Hepatocyte (in vitro differentiated cells): ENCODE data around the gene ANK2. TPM values are rescaled to one million over a fixed set of nuclear protein-coding genes. Genes with fewer than 3 reads are reported as not detected.

ENCODE experiments used
- DNase-seq: peaks from one replicate; pipeline ENCODE4 v3.0.0-alpha.2; 2016; ENCODE audit warnings: low spot score
- H2AFZ ChIP-seq: fragments of 200-600 bp; sonication (generic); 2 replicates; pipeline ENCODE4 v1.6.0; 2016; ENCODE audit warnings: antibody characterized with exemption, mild to moderate bottlenecking
- H3K27ac ChIP-seq: fragments of 200-600 bp; sonication (generic); 2 replicates; pipeline ENCODE4 v1.5.1; 2016; ENCODE audit warnings: mild to moderate bottlenecking
- H3K27me3 ChIP-seq: fragments of 200-600 bp; sonication (generic); 2 replicates; pipeline ENCODE4 v1.6.1; 2016
- H3K36me3 ChIP-seq: fragments of 200-600 bp; sonication (generic); replicated peaks from 2 replicates; pipeline ENCODE4 v1.5.1; 2016; ENCODE audit warnings: low read depth; ENCODE audit not compliant: insufficient read depth
- H3K4me1 ChIP-seq: fragments of 200-600 bp; sonication (generic); 2 replicates; pipeline ENCODE4 v1.5.1; 2016; ENCODE audit warnings: mild to moderate bottlenecking, moderate library complexity; ENCODE audit not compliant: insufficient read depth
- H3K4me2 ChIP-seq: fragments of 200-600 bp; sonication (generic); 2 replicates; pipeline ENCODE4 v1.6.0; 2016
- H3K4me3 ChIP-seq: fragments of 200-600 bp; sonication (generic); 2 replicates; pipeline ENCODE4 v1.5.1; 2016; ENCODE audit warnings: mild to moderate bottlenecking
- H3K79me2 ChIP-seq: fragments of 200-600 bp; sonication (generic); 2 replicates; pipeline ENCODE4 v1.6.0; 2017; ENCODE audit warnings: mild to moderate bottlenecking
- H3K9me2 ChIP-seq: fragments of 200-600 bp; sonication (generic); replicated peaks from 2 replicates; pipeline ENCODE4 v1.6.0; 2017; ENCODE audit warnings: mild to moderate bottlenecking; ENCODE audit not compliant: insufficient read depth
- H3K9me3 ChIP-seq: fragments of 200-600 bp; sonication (generic); 2 replicates; pipeline ENCODE4 v1.5.1; 2016; ENCODE audit warnings: low read depth, mild to moderate bottlenecking
- H4K20me1 ChIP-seq: fragments of 200-600 bp; sonication (generic); 2 replicates; pipeline ENCODE4 v1.6.0; 2016; ENCODE audit warnings: mild to moderate bottlenecking; ENCODE audit not compliant: insufficient read depth, poor library complexity, severe bottlenecking
- EZH2 ChIP-seq: fragments of 200-600 bp; sonication (generic); IDR thresholded peaks from 2 replicates; pipeline ENCODE4 v1.6.1; 2016; ENCODE audit warnings: antibody characterized with exemption, mild to moderate bottlenecking, borderline replicate concordance
- EZH2phosphoT487 ChIP-seq: fragments of 200-600 bp; sonication (generic); IDR thresholded peaks from one replicate; pipeline ENCODE4 v1.6.1; 2018; ENCODE audit warnings: antibody characterized with exemption, mild to moderate bottlenecking, low read depth, moderate library complexity; ENCODE audit not compliant: unreplicated experiment, severe bottlenecking
- WGBS: methylation state at CpG from one replicate; pipeline ENCODE4 v1.1.6; 2016; ENCODE audit warnings: low lambda C conversion rate; ENCODE audit errors: missing lambda C conversion rate; 5-methylcytosine and 5-hydroxymethylcytosine counted together
- polyA plus RNA-seq: library from polyadenylated mRNA; unstranded; fragments of >200 nt; fragmentation: Nextera tagmentation; extraction: Ambion mirVana; gene quantifications from 2 replicates; pipeline ENCODE4 v1.2.1, GENCODE V29; 2016
- total RNA-seq: library from RNA; depleted of rRNA; stranded (reverse); fragments of >200 nt; gene quantifications from 2 replicates; pipeline ENCODE4 v1.2.3, GENCODE V29; 2014
- TF ChIP-seq, protein P1 (sequence below): fragments of 200-600 bp; sonication (generic); IDR thresholded peaks from 2 replicates; pipeline ENCODE4 v1.5.1; 2016; ENCODE audit warnings: antibody characterized with exemption, mild to moderate bottlenecking; ENCODE audit not compliant: poor library complexity

ANK2 gene
- total and polyA plus RNA-seq, 2 experiments from 2014 or later: 3.6 to 17.5 TPM

DNA sequence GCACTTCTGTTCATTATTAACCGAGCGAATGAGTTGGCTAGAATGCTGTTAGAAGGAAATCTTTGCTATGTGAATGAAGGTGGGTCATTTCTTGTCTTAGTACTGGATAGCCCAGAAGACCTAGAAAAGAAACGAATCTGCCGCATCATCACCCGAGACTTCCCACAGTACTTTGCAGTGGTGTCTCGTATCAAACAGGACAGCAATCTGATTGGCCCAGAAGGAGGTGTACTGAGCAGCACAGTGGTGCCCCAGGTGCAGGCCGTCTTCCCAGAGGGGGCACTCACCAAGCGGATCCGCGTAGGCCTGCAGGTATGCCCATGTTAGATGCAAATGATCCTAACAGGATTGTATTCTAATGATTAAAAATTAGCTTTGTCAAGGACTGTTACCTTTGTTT, 286.3 kb downstream of the ANK2 start:
- H3K9me3 ChIP-seq: no peaks in the 10 kb centered on the region
- H3K4me1 ChIP-seq: no peaks in the 10 kb centered on the region
- no peak overlapping the region for H3K4me3 ChIP-seq
- DNase-seq: no peak
- no peak overlapping the region for H3K27ac ChIP-seq
- no peak overlapping the region for H2AFZ ChIP-seq
- H3K9me2 ChIP-seq: no peaks in the 10 kb centered on the region
- no peak overlapping the region for H3K4me2 ChIP-seq
- H3K36me3 ChIP-seq: no peaks in the 10 kb centered on the region
- no peaks in the 10 kb centered on the region for H3K79me2 ChIP-seq
- 95% methylated on average over 10 of the region's 10 CpGs for WGBS
- H3K27me3 ChIP-seq: no peaks in the 10 kb centered on the region
- no peaks in the 10 kb centered on the region for H4K20me1 ChIP-seq
- no peak for TF ChIP-seq EZH2
- no peak for TF ChIP-seq EZH2phosphoT487

DNA sequence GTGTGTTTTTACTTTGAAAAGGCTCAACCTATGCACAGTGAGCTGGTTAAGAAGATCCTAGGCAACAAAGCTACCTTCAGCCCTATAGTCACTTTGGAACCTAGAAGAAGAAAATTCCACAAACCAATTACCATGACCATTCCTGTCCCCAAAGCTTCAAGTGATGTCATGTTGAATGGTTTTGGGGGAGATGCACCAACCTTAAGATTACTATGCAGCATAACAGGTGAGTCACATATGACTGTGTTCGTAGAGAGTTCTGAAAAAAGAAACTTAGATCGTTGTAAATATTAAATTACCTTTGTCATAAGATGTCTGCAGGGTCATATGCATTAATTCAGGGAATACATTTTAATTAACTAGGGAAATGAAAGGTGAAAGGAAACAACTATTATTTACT, 287.1 kb downstream of the ANK2 start:
- Histone ChIP-seq H3K27ac (no peak overlapping the region), H3K4me1 (no peaks in the 10 kb centered on the region), H2AFZ (no peak overlapping the region), H3K9me2 (no peaks in the 10 kb centered on the region), H3K79me2 (no peaks in the 10 kb centered on the region), H3K36me3 (no peaks in the 10 kb centered on the region), H4K20me1 (no peaks in the 10 kb centered on the region), H3K4me2 (no peak overlapping the region), H3K4me3 (no peak overlapping the region), H3K27me3 (no peaks in the 10 kb centered on the region), H3K9me3 (no peaks in the 10 kb centered on the region)
- 94% methylated on average over 2 of the region's 2 CpGs for WGBS
- no peak for DNase-seq
- no peak for TF ChIP-seq EZH2phosphoT487
- TF ChIP-seq, protein P1, sequence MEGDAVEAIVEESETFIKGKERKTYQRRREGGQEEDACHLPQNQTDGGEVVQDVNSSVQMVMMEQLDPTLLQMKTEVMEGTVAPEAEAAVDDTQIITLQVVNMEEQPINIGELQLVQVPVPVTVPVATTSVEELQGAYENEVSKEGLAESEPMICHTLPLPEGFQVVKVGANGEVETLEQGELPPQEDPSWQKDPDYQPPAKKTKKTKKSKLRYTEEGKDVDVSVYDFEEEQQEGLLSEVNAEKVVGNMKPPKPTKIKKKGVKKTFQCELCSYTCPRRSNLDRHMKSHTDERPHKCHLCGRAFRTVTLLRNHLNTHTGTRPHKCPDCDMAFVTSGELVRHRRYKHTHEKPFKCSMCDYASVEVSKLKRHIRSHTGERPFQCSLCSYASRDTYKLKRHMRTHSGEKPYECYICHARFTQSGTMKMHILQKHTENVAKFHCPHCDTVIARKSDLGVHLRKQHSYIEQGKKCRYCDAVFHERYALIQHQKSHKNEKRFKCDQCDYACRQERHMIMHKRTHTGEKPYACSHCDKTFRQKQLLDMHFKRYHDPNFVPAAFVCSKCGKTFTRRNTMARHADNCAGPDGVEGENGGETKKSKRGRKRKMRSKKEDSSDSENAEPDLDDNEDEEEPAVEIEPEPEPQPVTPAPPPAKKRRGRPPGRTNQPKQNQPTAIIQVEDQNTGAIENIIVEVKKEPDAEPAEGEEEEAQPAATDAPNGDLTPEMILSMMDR: no peak
- no peak for TF ChIP-seq EZH2

DNA sequence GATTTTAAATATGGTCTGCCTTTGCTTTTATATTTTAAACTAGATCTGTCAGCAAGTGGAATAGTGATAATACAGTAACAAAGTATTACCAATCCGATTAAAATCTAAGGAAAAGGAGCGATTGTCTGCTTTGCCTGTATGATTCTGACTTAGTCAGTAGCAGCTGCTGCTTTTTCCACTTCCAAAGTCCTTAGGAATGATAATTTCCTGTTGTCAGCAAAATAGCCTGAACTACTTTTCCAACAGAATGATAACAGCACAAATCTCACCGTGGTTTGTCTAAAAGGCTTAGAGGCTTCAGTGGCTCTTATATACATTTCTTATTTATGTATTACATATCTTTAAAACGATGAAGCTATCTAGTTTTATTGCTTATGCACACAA, 290.0 kb downstream of the ANK2 start:
- 64% methylated on average over 4 of the region's 4 CpGs for WGBS
- no peaks in the 10 kb centered on the region for H3K9me3 ChIP-seq

DNA sequence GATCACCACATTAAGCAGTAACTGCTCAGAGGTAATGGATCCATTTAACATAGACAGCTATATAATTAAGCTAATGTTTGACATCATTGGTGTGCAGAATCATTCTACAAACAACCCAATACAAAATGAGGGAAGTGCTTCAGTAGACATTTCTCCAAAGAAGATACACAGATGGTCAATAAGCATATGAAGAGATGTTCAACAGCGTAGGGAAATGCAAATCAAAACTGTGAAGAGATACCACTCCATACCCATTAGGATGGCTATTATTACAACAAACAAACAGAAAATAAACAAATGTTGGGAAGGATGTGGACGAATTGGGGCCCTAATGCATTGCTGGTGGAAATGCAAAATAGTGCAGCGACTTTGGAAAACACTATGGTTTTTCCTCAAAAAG, 294.6 kb downstream of the ANK2 start:
- Histone ChIP-seq H3K27ac (no peak overlapping the region), H2AFZ (no peak overlapping the region), H3K9me2 (no peaks in the 10 kb centered on the region), H3K27me3 (no peaks in the 10 kb centered on the region), H3K4me3 (no peak overlapping the region), H3K79me2 (no peaks in the 10 kb centered on the region), H3K4me1 (no peaks in the 10 kb centered on the region), H4K20me1 (no peaks in the 10 kb centered on the region), H3K9me3 (no peaks in the 10 kb centered on the region), H3K4me2 (no peak overlapping the region), H3K36me3 (no peaks in the 10 kb centered on the region)
- DNase-seq: no peak
- WGBS: 88% methylated on average over 3 of the region's 3 CpGs
- TF ChIP-seq, protein P1: no peak
- TF ChIP-seq EZH2phosphoT487 (no peak), EZH2 (no peak)

More for the DNA sequence above, 290.0 kb downstream of the ANK2 start:
- Histone ChIP-seq H4K20me1 (no peaks in the 10 kb centered on the region), H3K4me2 (no peak overlapping the region), H3K4me1 (no peaks in the 10 kb centered on the region), H3K79me2 (no peaks in the 10 kb centered on the region), H3K27ac (no peak overlapping the region), H2AFZ (no peak overlapping the region), H3K4me3 (no peak overlapping the region), H3K36me3 (no peaks in the 10 kb centered on the region), H3K9me2 (no peaks in the 10 kb centered on the region), H3K27me3 (no peaks in the 10 kb centered on the region)
- DNase-seq: no peak
- TF ChIP-seq EZH2phosphoT487 (no peak), EZH2 (no peak)
- TF ChIP-seq, protein P1: no peak
